NT2/D1 (cell line): ENCODE data around the gene CNTNAP3.
"Not testable (repeated sequence)": the region's sequence is repeated elsewhere in the genome, so short reads cannot be mapped to it uniquely, and the experiment has no call there.

Source experiments
- DNase-seq: peaks from one replicate; pipeline ENCODE4 v3.0.0-alpha.2; 2011; ENCODE audit warnings: low read depth, low spot score
- H3K27me3 ChIP-seq: 2 replicates; pipeline ENCODE4 v1.6.0; 2011; ENCODE audit warnings: mild to moderate bottlenecking; ENCODE audit not compliant: insufficient read length, insufficient read depth
- H3K36me3 ChIP-seq: 2 replicates; pipeline ENCODE4 v1.6.1; 2011; ENCODE audit warnings: mild to moderate bottlenecking, low read length, mixed read lengths; ENCODE audit not compliant: insufficient read depth, insufficient read length
- H3K4me1 ChIP-seq: 2 replicates; pipeline ENCODE4 v1.5.1; 2011; ENCODE audit not compliant: insufficient read depth, insufficient read length
- H3K4me3 ChIP-seq: 2 replicates; pipeline ENCODE4 v1.5.1; 2011; ENCODE audit warnings: low read depth; ENCODE audit not compliant: insufficient read length
- H3K9ac ChIP-seq: 2 replicates; pipeline ENCODE4 v1.6.0; 2011; ENCODE audit warnings: low read depth; ENCODE audit not compliant: insufficient read length
- H3K9me3 ChIP-seq: 2 replicates; pipeline ENCODE4 v1.5.1; 2011; ENCODE audit warnings: mild to moderate bottlenecking, low read length; ENCODE audit not compliant: insufficient read depth

Gene CNTNAP3

DNA sequence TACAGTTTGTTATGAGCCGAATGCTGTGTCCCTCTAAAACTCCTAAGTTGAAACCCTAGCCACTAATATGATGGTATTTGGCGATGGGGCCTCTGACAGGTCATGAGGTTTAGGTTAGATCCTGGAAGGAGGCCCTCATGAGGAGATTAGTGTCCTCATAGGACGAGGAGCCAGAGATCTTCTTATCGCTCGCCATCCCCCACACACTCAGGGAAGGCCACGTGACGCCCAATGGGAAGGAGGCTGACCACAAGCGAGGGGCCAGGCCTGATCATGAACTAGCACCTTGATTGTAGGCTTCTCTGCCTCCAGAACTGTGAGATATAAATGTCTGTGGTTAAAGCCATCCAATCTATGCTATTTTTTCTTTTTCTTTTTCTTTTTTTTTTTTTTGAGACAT lies 233.5 kb downstream of the CNTNAP3 start:
- not testable (repeated sequence) for H3K4me1 ChIP-seq, H3K36me3 ChIP-seq, H3K9ac ChIP-seq, H3K9me3 ChIP-seq, DNase-seq, H3K4me3 ChIP-seq, H3K27me3 ChIP-seq

DNA sequence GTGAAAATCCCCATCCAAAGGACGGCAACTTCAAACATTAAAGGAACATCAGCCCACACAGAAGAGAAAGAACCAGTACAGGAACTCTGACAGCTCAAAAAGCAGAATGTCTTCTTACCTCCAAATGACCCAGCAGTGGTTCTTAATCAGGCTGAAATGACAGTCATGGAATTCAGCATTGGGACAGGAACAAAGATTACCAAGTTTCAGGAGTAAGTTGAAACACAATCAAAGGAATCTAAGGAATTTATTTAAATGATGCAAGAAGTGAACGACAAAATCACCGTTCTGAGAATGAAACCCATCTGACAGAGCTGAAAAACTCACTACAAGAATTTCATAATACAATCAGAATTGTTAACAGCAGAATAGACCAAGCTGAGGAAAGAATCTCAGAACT lies 241.1 kb downstream of the CNTNAP3 start:
- H3K9me3 ChIP-seq, H3K27me3 ChIP-seq, H3K4me1 ChIP-seq, H3K4me3 ChIP-seq, H3K36me3 ChIP-seq, H3K9ac ChIP-seq: not testable (repeated sequence)
- DNase-seq = peak; percentile 25

DNA sequence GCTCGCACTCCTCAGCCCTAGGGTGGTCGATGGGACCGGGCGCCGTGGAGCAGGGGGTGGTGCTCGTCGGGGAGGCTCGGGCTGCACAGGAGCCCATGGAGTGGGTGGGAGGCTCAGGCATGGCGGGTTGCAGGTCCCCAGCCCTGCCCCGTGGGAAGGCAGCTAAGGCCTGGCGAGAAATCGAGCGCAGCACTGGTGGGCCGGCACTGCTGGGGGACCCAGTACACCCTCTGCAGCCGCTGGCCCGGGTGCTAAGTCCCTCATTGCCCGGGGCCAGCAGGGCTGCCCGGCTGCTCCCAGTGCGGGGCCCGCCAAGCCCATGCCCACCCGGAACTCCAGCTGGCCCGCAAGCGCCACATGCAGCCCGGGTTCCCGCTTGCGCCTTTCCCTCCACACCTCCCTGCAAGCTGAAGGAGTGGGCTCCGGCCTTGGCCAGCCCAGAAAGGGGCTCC lies 245.6 kb downstream of the CNTNAP3 start:
- H3K4me1 ChIP-seq, H3K36me3 ChIP-seq, H3K4me3 ChIP-seq, H3K27me3 ChIP-seq, DNase-seq, H3K9me3 ChIP-seq, H3K9ac ChIP-seq: not testable (repeated sequence)

DNA sequence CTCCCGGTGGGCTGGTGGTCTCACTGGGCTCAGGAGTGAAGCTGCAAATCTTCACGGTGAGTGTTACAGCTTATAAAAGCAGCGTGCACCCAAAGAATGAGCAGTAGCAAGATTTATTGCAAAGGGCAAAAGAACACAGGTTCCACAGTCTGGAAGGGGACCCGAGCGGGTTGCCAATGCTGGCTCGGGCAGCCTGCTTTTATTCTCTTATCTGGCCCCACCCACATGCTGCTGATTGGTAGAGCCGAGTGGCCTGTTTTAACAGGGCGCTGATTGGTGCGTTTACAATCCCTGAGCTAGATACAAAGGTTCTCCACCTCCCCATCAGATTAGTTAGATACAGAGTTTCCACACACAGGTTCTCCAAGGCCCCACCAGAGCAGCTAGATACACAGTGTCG lies 246.2 kb downstream of the CNTNAP3 start:
- DNase-seq, H3K27me3 ChIP-seq, H3K9ac ChIP-seq, H3K4me1 ChIP-seq, H3K4me3 ChIP-seq, H3K36me3 ChIP-seq, H3K9me3 ChIP-seq: not testable (repeated sequence)

DNA sequence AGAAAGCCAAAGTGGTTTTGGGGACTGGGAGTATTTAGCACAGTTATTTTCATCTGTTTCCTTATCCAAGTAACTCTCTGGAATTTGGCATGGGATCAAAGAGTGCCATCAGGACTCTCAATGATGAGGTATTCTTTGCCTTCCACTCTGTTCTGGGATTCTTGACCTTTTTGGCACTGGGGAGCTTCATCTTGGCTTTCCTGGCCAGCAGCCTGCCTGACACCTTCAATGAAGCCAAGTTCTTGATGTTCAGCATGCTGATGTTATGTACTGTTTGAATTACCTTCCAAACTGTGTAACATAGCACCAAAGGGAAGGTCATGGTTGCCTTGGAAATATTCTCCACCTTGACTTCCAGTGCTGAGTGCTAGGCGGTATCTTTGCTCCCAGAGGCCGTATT lies 248.8 kb downstream of the CNTNAP3 start:
- not testable (repeated sequence) for H3K9ac ChIP-seq, H3K9me3 ChIP-seq, H3K4me1 ChIP-seq, H3K4me3 ChIP-seq, DNase-seq, H3K36me3 ChIP-seq, H3K27me3 ChIP-seq

DNA sequence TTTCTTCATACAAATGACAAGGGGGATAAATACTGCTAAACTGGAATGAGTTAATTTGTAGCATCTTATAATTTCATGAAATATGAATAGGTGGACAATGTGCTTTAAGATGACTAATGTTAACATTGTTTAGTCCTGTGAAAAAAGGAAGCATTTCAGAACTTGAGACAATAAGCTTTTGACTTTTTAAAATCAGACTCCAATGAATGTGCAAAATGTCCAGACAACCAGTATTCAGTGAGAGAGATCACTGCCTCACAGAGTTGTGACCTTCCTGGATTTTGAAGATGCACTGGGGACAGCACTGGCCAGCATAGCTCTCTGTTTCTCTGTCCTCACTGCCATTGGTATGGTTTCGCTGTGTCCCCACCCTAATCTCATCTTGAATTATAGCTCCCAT lies 249.7 kb downstream of the CNTNAP3 start:
- not testable (repeated sequence) for H3K27me3 ChIP-seq, DNase-seq, H3K36me3 ChIP-seq, H3K4me1 ChIP-seq, H3K9ac ChIP-seq, H3K9me3 ChIP-seq, H3K4me3 ChIP-seq

DNA sequence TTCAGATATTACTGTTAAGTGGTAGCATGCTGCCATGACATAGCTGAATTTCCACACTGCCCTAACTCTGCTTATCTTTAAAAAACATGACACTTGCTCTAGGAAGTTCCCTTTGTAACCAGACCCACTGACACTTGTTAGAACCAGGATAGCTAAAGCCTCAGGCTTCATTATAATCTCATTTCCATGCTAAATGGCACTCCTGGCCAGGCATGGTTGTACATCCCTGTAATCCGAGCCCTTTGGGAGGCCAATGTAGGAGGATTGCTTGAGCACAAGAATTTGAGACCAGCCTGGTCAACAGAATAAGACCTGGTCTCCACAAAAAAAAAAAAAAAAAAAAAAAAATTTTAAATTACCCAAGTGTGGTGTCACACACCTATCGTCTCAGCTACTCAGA lies 254.1 kb downstream of the CNTNAP3 start:
- H3K4me3 ChIP-seq, H3K27me3 ChIP-seq, H3K4me1 ChIP-seq, DNase-seq, H3K9ac ChIP-seq, H3K36me3 ChIP-seq, H3K9me3 ChIP-seq: not testable (repeated sequence)

DNA sequence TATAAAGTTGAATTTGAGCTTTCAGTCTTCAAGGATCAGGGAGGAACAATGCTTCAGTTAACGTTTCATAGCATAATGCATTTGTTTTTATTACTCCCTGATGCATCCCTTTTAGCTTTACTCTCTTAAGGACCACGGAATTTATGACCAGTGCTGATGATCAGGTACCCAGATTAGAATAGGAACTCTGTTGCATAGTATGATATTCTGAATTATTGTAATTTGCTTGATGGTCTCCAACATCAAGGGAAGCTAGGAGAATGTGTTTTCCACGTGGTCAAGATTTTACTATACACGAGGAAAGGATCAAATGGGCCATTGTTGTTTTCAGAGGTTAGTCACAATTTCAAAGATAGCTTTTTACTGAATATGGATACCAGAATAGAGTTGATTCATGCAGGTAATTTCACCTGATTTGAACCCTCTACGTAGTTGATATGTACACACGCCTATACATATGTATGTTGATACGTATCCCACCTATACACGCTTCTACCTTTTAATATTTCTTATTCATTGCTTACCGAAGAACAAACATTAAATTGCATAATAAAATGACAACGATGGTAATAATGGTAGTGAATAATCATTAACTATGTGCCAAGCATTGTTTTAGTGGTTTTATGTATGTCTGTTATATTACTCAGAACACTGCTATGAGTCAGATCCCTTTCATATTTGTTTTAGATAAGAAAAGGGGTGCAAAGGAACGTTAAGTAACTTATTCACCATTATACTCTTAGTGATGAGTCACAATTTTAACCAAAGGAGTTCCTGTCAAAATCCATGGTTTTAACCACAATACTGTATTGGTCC lies 257.6 kb downstream of the CNTNAP3 start:
- H3K36me3 ChIP-seq, DNase-seq, H3K4me1 ChIP-seq, H3K9me3 ChIP-seq, H3K9ac ChIP-seq, H3K4me3 ChIP-seq, H3K27me3 ChIP-seq: not testable (repeated sequence)

DNA sequence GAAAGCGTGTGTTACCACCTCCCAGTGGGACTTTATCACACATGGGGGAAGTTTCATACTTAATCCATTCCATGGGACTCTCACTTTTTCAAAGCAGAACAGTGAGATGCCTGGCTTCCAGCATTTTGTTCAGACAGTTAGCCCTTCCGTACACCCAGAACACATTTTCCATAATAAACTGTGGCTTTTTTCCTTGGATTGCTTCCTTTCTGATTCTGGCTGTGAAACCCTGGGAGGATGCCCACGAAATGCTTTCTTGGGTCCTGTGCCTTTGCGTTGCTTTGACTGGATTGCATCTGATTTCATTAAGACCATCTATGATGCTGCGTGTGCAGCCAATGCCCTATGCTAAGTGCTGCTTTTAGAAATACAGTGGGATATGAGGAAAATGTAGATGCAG lies 259.1 kb downstream of the CNTNAP3 start:
- H3K36me3 ChIP-seq, DNase-seq, H3K4me3 ChIP-seq, H3K9me3 ChIP-seq, H3K4me1 ChIP-seq, H3K27me3 ChIP-seq, H3K9ac ChIP-seq: not testable (repeated sequence)

DNA sequence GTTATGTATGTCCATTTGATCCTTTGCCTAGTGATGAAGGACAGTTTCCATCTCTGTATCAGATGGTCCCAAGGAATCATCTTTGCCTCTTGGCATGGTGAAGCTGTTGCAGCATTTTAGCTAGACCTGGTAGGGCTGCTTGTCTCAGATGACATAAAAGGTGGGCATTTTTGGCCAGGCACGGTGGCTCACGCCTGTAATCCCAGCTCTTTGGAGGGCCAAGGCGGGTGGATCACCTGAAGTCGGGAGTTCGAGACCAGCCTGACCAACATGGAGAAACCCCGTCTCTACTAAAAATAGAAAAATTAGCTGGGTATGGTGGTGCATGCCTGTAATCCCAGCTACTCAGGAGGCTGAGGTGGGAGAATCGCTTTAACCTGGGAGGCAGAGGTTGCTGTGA lies 259.8 kb downstream of the CNTNAP3 start:
- H3K4me1 ChIP-seq, DNase-seq, H3K9ac ChIP-seq, H3K36me3 ChIP-seq, H3K4me3 ChIP-seq, H3K27me3 ChIP-seq, H3K9me3 ChIP-seq: not testable (repeated sequence)

DNA sequence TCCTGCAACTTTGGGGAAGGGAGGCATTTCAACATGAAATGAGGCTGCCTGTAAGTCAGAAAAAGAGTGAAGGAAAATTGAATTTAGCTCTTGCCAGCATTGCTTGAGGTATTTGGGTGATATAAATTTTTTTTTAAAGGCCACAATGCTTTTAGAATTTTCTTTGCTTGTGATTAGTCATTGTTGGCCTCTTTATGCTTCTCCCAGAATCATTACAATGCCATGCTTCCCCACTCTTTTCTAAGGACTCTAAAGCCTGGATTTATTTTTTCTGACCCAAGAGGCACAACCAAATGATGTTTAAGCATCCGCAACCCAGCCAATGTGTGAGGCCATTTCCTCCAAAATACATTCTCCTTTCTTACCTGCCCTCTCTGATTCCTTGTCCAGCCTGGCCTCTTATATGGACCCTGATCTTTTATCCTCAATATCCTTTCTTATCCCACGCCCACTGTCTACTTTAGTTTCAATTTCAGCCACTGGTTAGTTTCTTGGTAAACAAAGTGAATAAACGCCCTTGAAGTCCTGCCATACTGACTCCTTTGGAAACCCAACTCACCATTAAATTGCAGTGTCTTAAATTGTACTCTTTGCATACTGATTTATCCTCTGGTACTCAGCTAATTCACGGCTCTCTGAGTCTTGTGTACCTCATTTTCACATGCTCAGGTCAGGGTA lies 261.9 kb downstream of the CNTNAP3 start:
- not testable (repeated sequence) for H3K4me1 ChIP-seq, H3K27me3 ChIP-seq, H3K4me3 ChIP-seq, H3K36me3 ChIP-seq, DNase-seq, H3K9ac ChIP-seq, H3K9me3 ChIP-seq
